Measurements from ENCODE around the gene ERGIC1. TPM values are rescaled to one million over a fixed set of nuclear protein-coding genes. Genes with fewer than 3 reads are reported as not detected.

Gene ERGIC1
- total and polyA plus RNA-seq, 2 of the 13 experiments (the other 11 are each of a cell fraction or from before 2014, with no cell fraction given) = 78.5 to 184 TPM

DNA sequence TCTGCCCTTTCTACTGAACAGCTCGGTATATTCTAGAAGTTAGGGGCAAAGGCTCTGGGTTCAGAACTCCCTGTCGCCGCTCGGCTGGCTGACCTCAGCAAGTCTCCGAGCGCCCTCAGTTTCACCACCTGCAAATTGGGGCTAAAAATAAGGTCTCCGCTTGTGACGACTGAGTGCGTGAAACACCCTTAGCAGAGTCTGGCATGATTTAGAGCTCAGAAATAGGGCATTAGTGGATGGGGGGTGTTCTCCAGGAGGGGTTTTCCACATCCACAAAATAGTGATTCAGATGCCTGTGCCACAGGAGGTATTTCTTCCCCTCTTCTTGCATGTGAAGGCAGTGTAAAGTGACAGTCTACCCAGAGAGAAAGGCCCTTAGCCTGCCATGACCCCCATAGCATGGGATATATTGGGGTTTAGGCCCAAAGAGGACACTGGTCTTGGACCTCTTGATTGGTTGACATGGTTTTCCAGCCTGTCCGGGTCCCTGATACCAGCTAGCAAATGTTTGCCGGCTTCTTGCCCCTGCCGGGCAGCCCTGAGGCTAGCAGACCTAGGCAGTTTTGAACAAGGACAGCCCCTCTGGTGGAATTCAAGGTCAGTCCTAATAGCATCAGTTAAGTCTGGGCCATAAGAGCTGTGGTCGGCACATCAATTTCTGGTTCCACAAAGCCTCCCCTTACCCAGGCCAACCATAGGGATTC lies 1.4 kb downstream of the ERGIC1 start (continued):
- TF ChIP-seq, protein P1, sequence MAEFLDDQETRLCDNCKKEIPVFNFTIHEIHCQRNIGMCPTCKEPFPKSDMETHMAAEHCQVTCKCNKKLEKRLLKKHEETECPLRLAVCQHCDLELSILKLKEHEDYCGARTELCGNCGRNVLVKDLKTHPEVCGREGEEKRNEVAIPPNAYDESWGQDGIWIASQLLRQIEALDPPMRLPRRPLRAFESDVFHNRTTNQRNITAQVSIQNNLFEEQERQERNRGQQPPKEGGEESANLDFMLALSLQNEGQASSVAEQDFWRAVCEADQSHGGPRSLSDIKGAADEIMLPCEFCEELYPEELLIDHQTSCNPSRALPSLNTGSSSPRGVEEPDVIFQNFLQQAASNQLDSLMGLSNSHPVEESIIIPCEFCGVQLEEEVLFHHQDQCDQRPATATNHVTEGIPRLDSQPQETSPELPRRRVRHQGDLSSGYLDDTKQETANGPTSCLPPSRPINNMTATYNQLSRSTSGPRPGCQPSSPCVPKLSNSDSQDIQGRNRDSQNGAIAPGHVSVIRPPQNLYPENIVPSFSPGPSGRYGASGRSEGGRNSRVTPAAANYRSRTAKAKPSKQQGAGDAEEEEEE (CRISPR knock-in tag; IDR thresholded peaks at IDR 0.05; ENCODE audit: borderline replicate concordance) = no peak
- TF ChIP-seq CREB1 (IDR thresholded peaks at IDR 0.05) = no peak
- no peak for TF ChIP-seq CREB1 (CRISPR knock-in tag; IDR thresholded peaks at IDR 0.05)
- TF ChIP-seq, protein P2, sequence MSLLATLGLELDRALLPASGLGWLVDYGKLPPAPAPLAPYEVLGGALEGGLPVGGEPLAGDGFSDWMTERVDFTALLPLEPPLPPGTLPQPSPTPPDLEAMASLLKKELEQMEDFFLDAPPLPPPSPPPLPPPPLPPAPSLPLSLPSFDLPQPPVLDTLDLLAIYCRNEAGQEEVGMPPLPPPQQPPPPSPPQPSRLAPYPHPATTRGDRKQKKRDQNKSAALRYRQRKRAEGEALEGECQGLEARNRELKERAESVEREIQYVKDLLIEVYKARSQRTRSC (CRISPR knock-in tag; IDR thresholded peaks at IDR 0.05; ENCODE audit: low read depth) = no peak
- no peak for TF ChIP-seq POLR2AphosphoS2 (IDR thresholded peaks at IDR 0.05; ENCODE audit: low read depth, low read length)

DNA sequence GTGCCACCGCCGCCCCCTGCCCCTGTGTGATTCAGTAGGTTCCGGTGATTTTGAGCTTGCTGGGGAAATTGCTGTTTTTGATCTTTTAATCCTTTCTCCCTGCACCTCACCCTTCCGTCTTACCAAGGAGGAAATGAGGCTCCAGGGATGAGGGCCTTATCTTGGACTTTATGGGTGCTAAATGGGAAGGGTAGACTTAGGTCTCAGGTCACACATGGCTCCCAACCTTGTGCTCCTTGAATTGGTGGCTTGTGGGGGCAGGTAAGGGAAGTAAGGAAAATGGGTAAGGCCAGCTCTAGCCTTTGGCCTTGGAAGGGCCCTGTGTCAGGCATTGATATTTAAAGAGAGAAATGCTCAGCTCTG lies 1.9 kb downstream of the ERGIC1 start:
- Histone ChIP-seq H2AFZ (ENCODE audit: low read length) (no peak overlapping the region), H4K20me1 (ENCODE audit: insufficient read depth, low read length) (peaks cover 11% of the 10 kb centered on the region; the same call in 1 of the 2 replicates), H3K4me1 (ENCODE audit: insufficient read depth, low read length) (peaks cover 66% of the 10 kb centered on the region), H3K36me3 (replicated peaks in 1 of 2; ENCODE audit: control insufficient read depth in 1 of 2, insufficient read depth in 2 of 2, low read length in 2 of 2) (peaks cover 2 to 11% of the 10 kb centered on the region in 2 experiments), H3K27ac (ENCODE audit: extremely low read length, insufficient read depth, low read length) (no peak overlapping the region), H3K4me3 (replicated peaks in 1 of 3; ENCODE audit: insufficient read depth in 1 of 3, low read depth in 2 of 3, low read length in 3 of 3) (peak overlapping the region in 1 of 3 experiments; percentile 86; a peak in 2 of 6 replicates), H3K9me3 (ENCODE audit: low read length) (no peaks in the 10 kb centered on the region), H3K79me2 (ENCODE audit: insufficient read depth, low read length) (peaks cover 59% of the 10 kb centered on the region), H3K27me3 (ENCODE audit: control insufficient read depth in 1 of 2, insufficient read depth in 2 of 2, low read length in 2 of 2) (no peaks in the 10 kb centered on the region; a peak in 1 of 5 replicates), H3K9ac (ENCODE audit: insufficient read depth, low read depth, low read length) (peak overlapping the region; percentile 89; the same call in 1 of the 2 replicates), H3K4me2 (ENCODE audit: low read depth, low read length) (peak overlapping the region; percentile 95)
- ATAC-seq (no peak), FAIRE-seq (no peak), DNase-seq (ENCODE audit: low spot score) (no peak)
- POLR2A ChIA-PET = interaction anchor here (1.4 to 5.6 kb wide), 8 partner anchors 18 to 121 kb away, joined by 3 to 50 read pairs (median 7); partner anchors contain the start of gene DUSP1
- WGBS (ENCODE audit: low lambda C conversion rate) = 90% methylated on average over 4 of the region's 4 CpGs
- intact Hi-C loops (cut with micrococcal nuclease; ENCODE audit: unreplicated experiment) = loop anchor here (1.0 to 2.0 kb wide), 2 partner anchors 16 to 69 kb away; no protein-coding TSS in a partner anchor
- in situ Hi-C loops (cut with HindIII; ENCODE audit: extremely low pct_ligation_motif_present, low pct_unique_long_range_greater_than_20kb) = no loop called here
- TF ChIP-seq NAIF1 (CRISPR knock-in tag; IDR thresholded peaks at IDR 0.05; ENCODE audit: borderline replicate concordance) (no peak), FOXP1 (IDR thresholded peaks at IDR 0.05) (no peak), FOXP1 (CRISPR knock-in tag; IDR thresholded peaks at IDR 0.05) (no peak), SAFB2 (CRISPR knock-in tag; IDR thresholded peaks at IDR 0.05; ENCODE audit: borderline replicate concordance, low read depth) (no peak), ZNF251 (CRISPR knock-in tag; IDR thresholded peaks at IDR 0.05) (no peak)
- no TSS peak for BruUV-seq (replicated peaks)
- CTCF ChIA-PET (ENCODE audit: low intra/inter-chr PET ratio, low total read pairs) = no interaction called here
